ENCODE data around the gene NDUFA13. TPM values are rescaled to one million over a fixed set of nuclear protein-coding genes. Genes with fewer than 3 reads are reported as not detected.

Gene NDUFA13
- total RNA-seq, 1 experiment from 2014 or later, result 489 TPM

DNA sequence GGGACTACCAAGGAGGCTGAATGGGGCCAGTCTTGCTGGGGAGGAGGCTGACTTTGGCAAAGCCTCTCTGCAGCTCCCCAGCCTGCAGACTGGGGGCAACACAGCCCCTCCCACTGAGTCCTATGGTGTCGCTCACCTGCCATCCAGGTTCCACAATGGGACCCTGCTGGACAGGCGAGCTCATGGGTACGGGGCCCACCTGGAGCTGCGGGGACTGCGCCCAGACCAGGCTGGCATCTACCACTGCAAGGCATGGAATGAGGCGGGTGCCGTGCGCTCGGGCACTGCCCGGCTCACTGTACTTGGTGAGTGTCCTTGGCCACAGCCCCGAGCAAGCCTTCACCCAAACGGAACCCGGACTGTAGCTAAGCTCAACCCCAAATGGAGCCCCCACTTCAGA is 27.1 kb downstream of the NDUFA13 start:
- Histone ChIP-seq H3K27me3 (ENCODE audit: insufficient read depth, low read length) (peaks cover 2% of the 10 kb centered on the region; the same call in 1 of the 2 replicates), H3K79me1 (ENCODE audit: insufficient read depth, low read depth, low read length, poor library complexity, severe bottlenecking) (no peaks in the 10 kb centered on the region), H3K18ac (ENCODE audit: insufficient read length, low read depth, low read length) (no peak overlapping the region), H3K4me2 (ENCODE audit: insufficient read depth, insufficient read length, low read length) (no peak overlapping the region), H2BK12ac (ENCODE audit: insufficient read length, low read depth, low read length) (no peak overlapping the region), H4K8ac (replicated peaks; ENCODE audit: insufficient read length, low read depth, low read length) (no peak overlapping the region), H3K23ac (ENCODE audit: insufficient read length, low read depth, low read length) (no peak overlapping the region), H2BK15ac (ENCODE audit: low read depth, low read length) (no peak overlapping the region), H4K5ac (ENCODE audit: insufficient read length, low read depth, low read length) (no peak overlapping the region), H3K27ac (ENCODE audit: insufficient read length, low read depth, low read length) (no peak overlapping the region), H2AFZ (ENCODE audit: low read length) (no peak overlapping the region), H3K79me2 (ENCODE audit: insufficient read depth, low read length) (no peaks in the 10 kb centered on the region), H3K9ac (ENCODE audit: extremely low read depth, insufficient read length, low read length) (no peak overlapping the region), H2BK5ac (ENCODE audit: insufficient read length, low read length) (no peak overlapping the region), H3K56ac (ENCODE audit: insufficient read length, low read depth, low read length) (no peak overlapping the region), H3K9me3 (ENCODE audit: control insufficient read depth, low read depth, low read length) (no peaks in the 10 kb centered on the region), H3K14ac (ENCODE audit: insufficient read depth, low read length) (no peak overlapping the region), H4K20me1 (ENCODE audit: control insufficient read depth, insufficient read depth, insufficient read length) (no peaks in the 10 kb centered on the region), H4K91ac (ENCODE audit: insufficient read length, low read depth, low read length) (no peak overlapping the region), H3K4me1 (ENCODE audit: insufficient read depth, low read length) (no peaks in the 10 kb centered on the region), H2BK120ac (ENCODE audit: low read depth, low read length, poor library complexity, severe bottlenecking) (no peak overlapping the region), H2AK5ac (ENCODE audit: insufficient read length, low read length) (no peak overlapping the region), H3K4ac (ENCODE audit: low read depth, low read length) (no peak overlapping the region), H3K23me2 (ENCODE audit: insufficient read length, low read depth, low read length, poor library complexity, severe bottlenecking) (peaks cover 11% of the 10 kb centered on the region), H2BK20ac (ENCODE audit: low read depth, low read length, poor library complexity, severe bottlenecking) (no peak overlapping the region), H3T11ph (ENCODE audit: low read length) (no peak overlapping the region)
- Mint-ChIP-seq H3K27ac (no peak overlapping the region), H3K4me3 (no peak overlapping the region), H3K4me1 (peaks cover 7 to 15% of the 10 kb centered on the region in 2 experiments), H3K9me3 (no peaks in the 10 kb centered on the region), H3K36me3 (ENCODE audit: insufficient read depth in 1 of 3, low read depth in 3 of 3) (peaks cover 2 to 4% (median 2%) of the 10 kb centered on the region in 3 experiments; a peak in 4 of 7 replicates), H3K27me3 (ENCODE audit: low read depth) (peaks cover 21% of the 10 kb centered on the region)
- WGBS (ENCODE audit: extremely low coverage, insufficient read length, low lambda C conversion rate), result no CpG with 5 or more reads among the region's 13 CpGs
- no peak for DNase-seq
- TF ChIP-seq, protein P1, sequence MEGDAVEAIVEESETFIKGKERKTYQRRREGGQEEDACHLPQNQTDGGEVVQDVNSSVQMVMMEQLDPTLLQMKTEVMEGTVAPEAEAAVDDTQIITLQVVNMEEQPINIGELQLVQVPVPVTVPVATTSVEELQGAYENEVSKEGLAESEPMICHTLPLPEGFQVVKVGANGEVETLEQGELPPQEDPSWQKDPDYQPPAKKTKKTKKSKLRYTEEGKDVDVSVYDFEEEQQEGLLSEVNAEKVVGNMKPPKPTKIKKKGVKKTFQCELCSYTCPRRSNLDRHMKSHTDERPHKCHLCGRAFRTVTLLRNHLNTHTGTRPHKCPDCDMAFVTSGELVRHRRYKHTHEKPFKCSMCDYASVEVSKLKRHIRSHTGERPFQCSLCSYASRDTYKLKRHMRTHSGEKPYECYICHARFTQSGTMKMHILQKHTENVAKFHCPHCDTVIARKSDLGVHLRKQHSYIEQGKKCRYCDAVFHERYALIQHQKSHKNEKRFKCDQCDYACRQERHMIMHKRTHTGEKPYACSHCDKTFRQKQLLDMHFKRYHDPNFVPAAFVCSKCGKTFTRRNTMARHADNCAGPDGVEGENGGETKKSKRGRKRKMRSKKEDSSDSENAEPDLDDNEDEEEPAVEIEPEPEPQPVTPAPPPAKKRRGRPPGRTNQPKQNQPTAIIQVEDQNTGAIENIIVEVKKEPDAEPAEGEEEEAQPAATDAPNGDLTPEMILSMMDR (conservative IDR thresholded peaks at IDR 0.05), result no peak

Data from H9 (cell line).